C4-2B (cell line): ENCODE measurements around the gene AHRR.
"Not testable (repeated sequence)": the region's sequence is repeated elsewhere in the genome, so short reads cannot be mapped to it uniquely, and the experiment has no call there.

ENCODE experiments used
- H3K27ac ChIP-seq: fragments of 450-650 bp; 2 replicates; pipeline ENCODE4 v1.5.1; 2017
- ZFX ChIP-seq: fragments of 450-650 bp; IDR thresholded peaks from 2 replicates; pipeline ENCODE4 v1.6.1; 2017
- TF ChIP-seq, protein P1 (sequence below): fragments of 450-650 bp; conservative IDR thresholded peaks from 2 replicates; pipeline ENCODE4 v1.5.1; 2017; ENCODE audit warnings: mild to moderate bottlenecking

Gene AHRR

DNA sequence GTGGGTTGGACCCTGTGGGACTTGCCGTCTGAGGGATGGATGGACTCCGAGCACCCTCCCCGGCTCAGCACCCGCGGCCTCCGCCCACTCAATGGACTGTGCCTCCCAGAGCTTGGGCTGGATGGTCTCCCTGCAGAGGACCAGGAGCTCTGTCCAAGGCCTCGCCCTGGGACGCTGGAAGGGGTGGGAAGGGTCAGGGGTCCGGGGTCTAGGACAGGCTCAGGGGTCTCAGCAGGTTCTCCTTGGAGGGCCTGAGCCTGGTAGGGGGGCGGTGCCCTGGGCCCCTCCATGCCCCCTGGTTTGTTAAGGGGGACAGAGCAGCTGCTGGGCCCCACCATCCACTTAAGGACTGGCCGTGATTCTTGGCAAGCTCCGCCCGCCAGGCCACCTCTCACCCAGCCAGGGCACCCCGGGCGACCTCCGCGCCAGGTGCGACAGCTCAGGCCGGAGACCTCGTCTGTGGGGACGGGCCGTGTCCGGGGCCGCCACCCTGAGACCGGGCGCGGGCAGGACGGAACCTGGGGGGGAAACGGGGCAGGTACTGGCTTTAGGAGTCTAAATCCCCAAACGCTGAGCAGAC, 150.7 kb downstream of the AHRR start:
- TF ChIP-seq, protein P1, sequence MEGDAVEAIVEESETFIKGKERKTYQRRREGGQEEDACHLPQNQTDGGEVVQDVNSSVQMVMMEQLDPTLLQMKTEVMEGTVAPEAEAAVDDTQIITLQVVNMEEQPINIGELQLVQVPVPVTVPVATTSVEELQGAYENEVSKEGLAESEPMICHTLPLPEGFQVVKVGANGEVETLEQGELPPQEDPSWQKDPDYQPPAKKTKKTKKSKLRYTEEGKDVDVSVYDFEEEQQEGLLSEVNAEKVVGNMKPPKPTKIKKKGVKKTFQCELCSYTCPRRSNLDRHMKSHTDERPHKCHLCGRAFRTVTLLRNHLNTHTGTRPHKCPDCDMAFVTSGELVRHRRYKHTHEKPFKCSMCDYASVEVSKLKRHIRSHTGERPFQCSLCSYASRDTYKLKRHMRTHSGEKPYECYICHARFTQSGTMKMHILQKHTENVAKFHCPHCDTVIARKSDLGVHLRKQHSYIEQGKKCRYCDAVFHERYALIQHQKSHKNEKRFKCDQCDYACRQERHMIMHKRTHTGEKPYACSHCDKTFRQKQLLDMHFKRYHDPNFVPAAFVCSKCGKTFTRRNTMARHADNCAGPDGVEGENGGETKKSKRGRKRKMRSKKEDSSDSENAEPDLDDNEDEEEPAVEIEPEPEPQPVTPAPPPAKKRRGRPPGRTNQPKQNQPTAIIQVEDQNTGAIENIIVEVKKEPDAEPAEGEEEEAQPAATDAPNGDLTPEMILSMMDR: no peak
- TF ChIP-seq ZFX: no peak
- H3K27ac ChIP-seq: peak overlapping the region; percentile 100

DNA sequence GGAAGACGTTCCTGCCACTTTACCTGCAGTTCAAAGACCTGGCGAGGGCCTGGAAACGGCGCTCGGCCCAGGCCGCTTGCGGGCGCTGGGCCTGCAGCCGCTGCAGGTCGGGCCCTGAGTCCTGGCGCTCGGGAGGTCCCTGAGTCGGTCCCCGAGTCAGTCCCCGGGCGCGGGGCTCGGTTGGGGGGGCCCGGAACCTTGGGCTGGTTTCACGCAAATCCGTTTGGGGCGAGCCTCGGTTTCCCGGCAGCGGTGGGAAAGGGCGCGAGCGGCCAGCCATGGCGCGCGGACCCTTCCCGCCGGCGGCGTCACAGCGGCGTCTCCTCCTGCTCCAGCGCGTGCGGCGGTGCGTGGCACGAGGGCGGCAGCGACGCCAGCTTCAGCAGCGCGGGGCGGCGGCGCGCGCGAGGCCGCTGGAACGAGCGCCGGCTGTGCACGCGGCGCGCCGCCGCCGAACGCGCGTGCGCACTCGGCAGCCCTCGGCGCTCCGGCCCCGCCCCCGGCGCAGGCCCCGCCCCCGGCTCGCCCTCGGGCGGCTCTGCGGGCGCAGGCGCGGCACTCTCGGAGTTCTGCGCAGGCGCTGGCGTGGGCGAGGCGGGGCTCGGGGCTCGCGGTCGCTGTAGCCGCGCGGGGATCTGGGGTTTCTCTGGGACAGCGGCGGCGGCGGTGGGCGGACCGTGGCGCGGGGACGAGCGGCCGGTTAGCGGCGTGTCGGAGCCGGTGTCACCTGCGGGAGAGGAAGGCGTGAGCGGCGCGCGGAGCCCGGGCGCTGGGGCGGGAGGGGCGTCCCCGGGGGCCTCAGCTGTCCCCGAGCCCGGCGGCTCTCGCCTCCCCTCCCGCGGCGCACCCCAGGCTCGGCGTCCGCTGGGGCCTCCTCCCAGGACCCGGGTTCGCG, 151.4 kb downstream of the AHRR start:
- TF ChIP-seq ZFX: peak; percentile 98
- TF ChIP-seq, protein P1: no peak
- peak overlapping the region; percentile 100 for H3K27ac ChIP-seq

DNA sequence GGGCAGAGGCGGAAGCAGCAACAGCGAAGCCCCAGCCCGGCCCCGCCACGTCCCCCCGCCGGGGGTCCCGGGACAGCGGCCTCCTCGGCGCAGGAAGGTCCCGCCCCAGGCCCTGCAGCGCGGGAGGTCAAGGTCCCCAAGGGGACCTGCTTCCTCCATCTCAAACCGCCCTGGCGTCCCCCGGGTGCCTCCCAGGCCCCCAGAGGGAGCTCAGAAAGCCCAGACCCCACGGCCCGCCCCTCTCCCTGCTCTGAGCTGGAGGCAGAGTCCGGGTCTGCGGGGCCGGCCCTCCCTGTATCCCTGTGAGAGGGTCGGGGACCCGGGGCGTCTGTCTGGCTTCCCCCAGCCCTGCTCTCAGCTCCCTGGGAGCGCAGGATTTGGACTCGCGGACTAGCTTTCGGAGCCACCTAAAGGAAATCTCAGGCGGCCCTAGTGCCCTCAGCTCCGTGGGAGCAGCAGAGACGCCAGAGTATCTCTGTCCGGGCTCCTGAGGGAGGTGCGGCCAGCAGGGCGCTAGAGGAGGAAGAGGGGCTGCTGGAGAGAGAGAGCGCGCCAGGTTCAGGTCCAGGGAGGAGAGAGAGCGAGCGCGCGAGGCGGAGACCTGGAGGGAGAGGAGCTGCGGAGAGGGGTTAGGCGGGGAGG, 152.2 kb downstream of the AHRR start:
- peak overlapping the region; percentile 100 for H3K27ac ChIP-seq
- TF ChIP-seq, protein P1: no peak
- no peak for TF ChIP-seq ZFX

DNA sequence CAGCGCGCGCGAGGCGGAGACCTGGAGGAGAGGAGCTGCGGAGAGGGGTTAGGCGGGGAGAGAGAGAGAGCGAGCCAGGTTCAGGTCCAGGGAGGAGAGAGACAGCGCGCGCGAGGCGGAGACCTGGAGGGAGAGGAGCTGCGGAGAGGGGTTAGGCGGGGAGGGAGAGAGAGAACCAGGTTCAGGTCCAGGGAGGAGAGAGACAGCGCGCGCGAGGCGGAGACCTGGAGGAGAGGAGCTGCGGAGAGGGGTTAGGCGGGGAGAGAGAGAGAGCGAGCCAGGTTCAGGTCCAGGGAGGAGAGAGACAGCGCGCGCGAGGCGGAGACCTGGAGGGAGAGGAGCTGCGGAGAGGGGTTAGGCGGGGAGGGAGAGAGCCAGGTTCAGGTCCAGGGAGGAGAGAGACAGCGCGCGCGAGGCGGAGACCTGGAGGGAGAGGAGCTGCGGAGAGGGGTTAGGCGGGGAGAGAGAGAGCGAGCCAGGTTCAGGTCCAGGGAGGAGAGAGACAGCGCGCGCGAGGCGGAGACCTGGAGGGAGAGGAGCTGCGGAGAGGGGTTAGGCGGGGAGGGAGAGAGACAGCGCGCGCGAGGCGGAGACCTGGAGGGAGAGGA, 152.8 kb downstream of the AHRR start:
- not testable (repeated sequence) for H3K27ac ChIP-seq

DNA sequence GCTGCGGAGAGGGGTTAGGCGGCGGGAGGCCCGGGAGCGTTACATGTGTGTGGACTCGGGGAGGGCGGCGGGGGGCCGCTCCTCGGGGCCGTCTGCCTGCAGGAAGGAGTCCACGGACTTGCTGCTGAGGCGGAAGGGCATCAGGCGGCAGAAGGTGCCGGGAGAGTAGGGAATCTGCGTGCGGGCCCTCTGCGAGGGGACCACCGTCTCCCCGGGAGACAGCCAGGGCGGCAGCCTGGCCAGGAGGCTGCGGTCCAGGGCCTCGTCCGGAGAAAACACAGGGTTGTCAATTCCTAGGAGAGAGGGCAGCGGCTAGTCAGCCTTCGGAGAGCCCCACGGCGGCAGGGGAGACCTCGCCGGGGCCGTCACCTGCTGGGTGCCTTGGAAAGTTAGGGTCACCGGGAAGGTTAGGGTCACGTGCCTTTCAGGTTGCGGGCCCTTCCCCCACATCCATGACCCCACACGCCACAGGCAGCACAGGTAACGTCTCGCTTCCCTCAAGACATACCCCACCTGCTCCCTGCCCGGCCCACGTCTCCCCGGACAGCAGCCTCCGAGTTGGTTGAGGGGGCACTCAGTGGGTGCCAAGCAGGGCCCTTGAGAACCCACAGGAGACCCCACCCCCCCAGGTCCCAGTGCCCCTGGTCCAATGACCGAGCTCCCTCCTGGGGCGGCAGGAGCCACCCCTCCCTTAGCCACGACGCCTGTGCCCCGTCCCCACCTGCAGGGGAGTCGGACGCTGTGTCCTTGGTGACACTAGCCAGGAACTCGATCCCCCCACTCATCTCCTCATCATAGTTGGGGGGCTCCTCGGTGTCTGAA, 153.5 kb downstream of the AHRR start:
- no peak overlapping the region for H3K27ac ChIP-seq
- TF ChIP-seq, protein P1: no peak
- no peak for TF ChIP-seq ZFX

DNA sequence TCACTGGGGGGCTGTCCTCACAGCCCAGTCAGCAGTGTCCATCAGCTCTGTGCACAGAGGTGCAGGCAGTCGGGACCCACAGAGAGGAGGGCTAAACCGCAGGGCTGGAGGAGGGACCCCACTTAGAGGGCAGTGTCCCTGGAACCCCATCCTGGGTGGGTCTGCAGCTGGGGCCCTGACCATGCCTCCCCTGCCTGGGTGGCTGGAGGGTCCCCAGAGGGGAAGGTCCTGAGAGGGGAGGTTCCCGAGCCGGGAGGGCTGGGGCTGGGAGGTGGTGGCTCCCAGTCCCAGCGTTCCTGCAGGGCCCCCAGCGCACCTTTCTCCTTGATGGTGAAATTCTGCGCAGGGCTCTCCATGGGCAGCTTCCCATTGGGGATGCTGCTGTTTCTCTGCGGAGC, 154.2 kb downstream of the AHRR start:
- no peak overlapping the region for H3K27ac ChIP-seq
- TF ChIP-seq ZFX: no peak
- TF ChIP-seq, protein P1: no peak

DNA sequence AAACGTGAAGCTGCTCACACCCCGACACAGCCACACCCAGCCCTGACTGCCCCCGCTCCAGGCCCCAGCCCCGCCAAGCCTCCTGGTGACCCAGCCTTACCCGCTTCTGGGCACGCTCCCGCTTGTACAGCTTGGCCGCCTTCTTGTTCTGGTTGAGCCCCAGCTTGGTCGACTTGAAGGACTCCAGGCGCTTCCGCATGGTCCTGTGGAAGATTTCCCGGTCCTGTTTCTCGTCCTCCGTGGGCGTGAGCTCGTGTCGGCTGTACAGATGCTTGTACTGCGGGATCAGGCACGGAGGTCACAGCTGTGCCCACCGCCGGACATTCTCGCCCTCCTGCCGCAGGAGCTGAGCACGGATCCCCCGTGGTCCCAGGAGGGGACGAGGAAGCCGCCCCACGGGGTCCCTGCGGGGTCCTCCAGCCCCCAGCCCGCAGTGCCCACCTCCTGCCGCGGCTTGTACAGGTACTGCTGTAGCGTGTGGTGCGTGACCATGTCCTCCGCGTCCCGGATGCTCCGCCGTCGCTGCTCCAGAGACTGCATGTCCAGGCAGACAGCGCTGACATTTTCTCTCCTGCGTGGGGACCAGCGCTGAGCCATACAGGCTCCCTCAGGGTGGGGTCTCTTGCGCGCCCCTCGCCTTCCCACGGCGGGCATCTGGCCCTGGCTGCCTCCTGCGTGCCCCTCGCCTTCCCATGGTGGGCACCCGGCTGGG, 154.7 kb downstream of the AHRR start:
- no peak overlapping the region for H3K27ac ChIP-seq
- no peak for TF ChIP-seq ZFX
- TF ChIP-seq, protein P1: no peak
